Neural progenitor cell (in vitro differentiated cells): Measurements from ENCODE around the gene CD1D.

ENCODE experiments used
- CTCF ChIP-seq: fragments of 200-600 bp; sonication (generic); IDR thresholded peaks from 2 replicates; pipeline ENCODE4 v1.5.1; 2017; ENCODE audit warnings: antibody characterized with exemption, mild to moderate bottlenecking
- EZH2 ChIP-seq: fragments of 200-600 bp; sonication (generic); IDR thresholded peaks from 2 replicates; pipeline ENCODE4 v1.6.1; 2017; ENCODE audit warnings: antibody characterized with exemption, mild to moderate bottlenecking, moderate library complexity

GRCh38 chr1:158204458-158204827 lies 23.7 kb downstream of the CD1D start:
- TF ChIP-seq CTCF (no peak), EZH2 (no peak)
